GM20000 (cell line): Measurements from ENCODE around the gene CLEC5A.

Source experiments
- DNase-seq: peaks from one replicate; pipeline ENCODE4 v3.0.0; 2012; ENCODE audit warnings: low spot score
- CTCF ChIP-seq: IDR thresholded peaks from 2 replicates; pipeline ENCODE4 v1.5.1; 2012; ENCODE audit warnings: mild to moderate bottlenecking, control low read depth; ENCODE audit errors: extremely low read depth, missing control alignments

CLEC5A gene

GRCh38 chr7:141956084-141956483 is 9.3 kb upstream of the CLEC5A start:
- no peak for DNase-seq
- no peak for TF ChIP-seq CTCF

GRCh38 chr7:141954334-141954733 is 7.6 kb upstream of the CLEC5A start:
- no peak for DNase-seq
- no peak for TF ChIP-seq CTCF

- no peak for TF ChIP-seq CTCF
- no peak for DNase-seq
These were observed 5.7 kb upstream of the CLEC5A start for GRCh38 chr7:141952461-141952860.

GRCh38 chr7:141950806-141951205 is 4.0 kb upstream of the CLEC5A start:
- TF ChIP-seq CTCF: no peak
- no peak for DNase-seq

- no peak for DNase-seq
- TF ChIP-seq CTCF: no peak
These were observed 3.1 kb upstream of the CLEC5A start for GRCh38 chr7:141949911-141950310.

GRCh38 chr7:141949451-141949850 is 2.7 kb upstream of the CLEC5A start:
- TF ChIP-seq CTCF: no peak

GRCh38 chr7:141949021-141949420 is 2.2 kb upstream of the CLEC5A start:
- DNase-seq: no peak
- no peak for TF ChIP-seq CTCF

More at GRCh38 chr7:141949451-141949850, 2.7 kb upstream of the CLEC5A start:
- no peak for DNase-seq
